ENCODE data around the gene MAZ. TPM values are rescaled to one million over a fixed set of nuclear protein-coding genes. Genes with fewer than 3 reads are reported as not detected.

Gene MAZ
- total RNA-seq, 1 donor from 2014 or later: 304 TPM

DNA sequence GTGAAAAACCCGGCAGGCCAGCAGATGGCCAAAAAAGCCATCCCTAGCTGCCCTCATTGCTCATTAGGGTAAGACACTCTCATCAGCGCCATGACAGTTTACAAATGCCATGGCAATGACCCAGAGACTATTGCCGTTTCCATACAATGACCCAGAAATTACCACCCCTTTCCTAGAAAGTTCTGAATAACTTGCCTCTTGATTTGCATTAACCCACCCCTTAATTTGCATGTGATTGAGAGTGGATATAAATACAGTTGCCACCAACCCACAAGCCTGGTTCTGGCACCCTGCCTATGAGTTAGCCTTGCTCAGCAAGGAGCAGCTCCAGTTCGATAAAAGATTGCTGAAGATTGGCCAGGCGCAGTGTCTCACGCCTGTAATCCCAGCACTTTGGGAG is 44.4 kb upstream of the MAZ start:
- peaks cover 5% of the 10 kb centered on the region for H3K27me3 Mint-ChIP-seq (ENCODE audit: unreplicated experiment)
- DNase-seq (ENCODE audit: extremely low spot score, unreplicated experiment): no peak
- no peak overlapping the region for H3K27ac Mint-ChIP-seq (ENCODE audit: unreplicated experiment)
- no peak overlapping the region for H3K4me3 Mint-ChIP-seq (ENCODE audit: unreplicated experiment)
- H3K9me3 Mint-ChIP-seq (ENCODE audit: unreplicated experiment): no peaks in the 10 kb centered on the region
- H3K36me3 Mint-ChIP-seq (ENCODE audit: unreplicated experiment): no peaks in the 10 kb centered on the region
- TF ChIP-seq, protein P1, sequence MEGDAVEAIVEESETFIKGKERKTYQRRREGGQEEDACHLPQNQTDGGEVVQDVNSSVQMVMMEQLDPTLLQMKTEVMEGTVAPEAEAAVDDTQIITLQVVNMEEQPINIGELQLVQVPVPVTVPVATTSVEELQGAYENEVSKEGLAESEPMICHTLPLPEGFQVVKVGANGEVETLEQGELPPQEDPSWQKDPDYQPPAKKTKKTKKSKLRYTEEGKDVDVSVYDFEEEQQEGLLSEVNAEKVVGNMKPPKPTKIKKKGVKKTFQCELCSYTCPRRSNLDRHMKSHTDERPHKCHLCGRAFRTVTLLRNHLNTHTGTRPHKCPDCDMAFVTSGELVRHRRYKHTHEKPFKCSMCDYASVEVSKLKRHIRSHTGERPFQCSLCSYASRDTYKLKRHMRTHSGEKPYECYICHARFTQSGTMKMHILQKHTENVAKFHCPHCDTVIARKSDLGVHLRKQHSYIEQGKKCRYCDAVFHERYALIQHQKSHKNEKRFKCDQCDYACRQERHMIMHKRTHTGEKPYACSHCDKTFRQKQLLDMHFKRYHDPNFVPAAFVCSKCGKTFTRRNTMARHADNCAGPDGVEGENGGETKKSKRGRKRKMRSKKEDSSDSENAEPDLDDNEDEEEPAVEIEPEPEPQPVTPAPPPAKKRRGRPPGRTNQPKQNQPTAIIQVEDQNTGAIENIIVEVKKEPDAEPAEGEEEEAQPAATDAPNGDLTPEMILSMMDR (IDR thresholded peaks at IDR 0.05): no peak
- peaks cover 12% of the 10 kb centered on the region for H3K4me1 Mint-ChIP-seq (ENCODE audit: unreplicated experiment)

DNA sequence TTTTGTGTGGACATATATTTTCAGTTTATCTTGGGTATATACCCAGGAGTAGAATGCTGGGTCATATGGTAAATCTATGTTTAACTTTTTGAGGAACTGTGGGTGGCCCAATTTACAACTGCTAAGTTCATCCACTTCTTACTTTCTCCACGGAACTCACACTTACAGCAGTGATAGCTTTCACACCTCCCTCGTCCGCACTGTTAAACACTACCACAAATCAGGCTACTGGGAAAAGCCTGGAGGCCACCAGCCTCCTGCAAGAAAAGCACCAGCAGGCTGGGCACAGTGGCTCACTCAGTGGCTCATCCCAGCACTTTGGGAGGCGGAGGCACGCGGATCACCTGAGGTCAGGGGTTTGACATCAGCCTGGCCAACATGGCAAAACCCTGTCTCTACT is 43.0 kb upstream of the MAZ start:
- no peak overlapping the region for H3K4me3 Mint-ChIP-seq (ENCODE audit: unreplicated experiment)
- no peak overlapping the region for H3K27ac Mint-ChIP-seq (ENCODE audit: unreplicated experiment)
- no peaks in the 10 kb centered on the region for H3K9me3 Mint-ChIP-seq (ENCODE audit: unreplicated experiment)
- H3K4me1 Mint-ChIP-seq (ENCODE audit: unreplicated experiment): peaks cover 2% of the 10 kb centered on the region
- TF ChIP-seq, protein P1 (IDR thresholded peaks at IDR 0.05): no peak
- no peak for DNase-seq (ENCODE audit: extremely low spot score, unreplicated experiment)
- H3K27me3 Mint-ChIP-seq (ENCODE audit: unreplicated experiment): peaks cover 5% of the 10 kb centered on the region
- no peaks in the 10 kb centered on the region for H3K36me3 Mint-ChIP-seq (ENCODE audit: unreplicated experiment)

- Mint-ChIP-seq H3K4me1 (ENCODE audit: unreplicated experiment) (no peaks in the 10 kb centered on the region), H3K36me3 (ENCODE audit: unreplicated experiment) (no peaks in the 10 kb centered on the region), H3K27me3 (ENCODE audit: unreplicated experiment) (peaks cover 5% of the 10 kb centered on the region), H3K27ac (ENCODE audit: unreplicated experiment) (no peak overlapping the region), H3K9me3 (ENCODE audit: unreplicated experiment) (no peaks in the 10 kb centered on the region), H3K4me3 (ENCODE audit: unreplicated experiment) (no peak overlapping the region)
- TF ChIP-seq, protein P1 (IDR thresholded peaks at IDR 0.05): no peak
- no peak for DNase-seq (ENCODE audit: extremely low spot score, unreplicated experiment)
Observed at GRCh38 chr16:29765167-29766032, 40.9 kb upstream of the MAZ start.

GRCh38 chr16:29766571-29766970 is 39.8 kb upstream of the MAZ start:
- TF ChIP-seq, protein P1 (IDR thresholded peaks at IDR 0.05): no peak
- H3K27ac Mint-ChIP-seq (ENCODE audit: unreplicated experiment): no peak overlapping the region
- no peaks in the 10 kb centered on the region for H3K4me1 Mint-ChIP-seq (ENCODE audit: unreplicated experiment)
- peaks cover 5% of the 10 kb centered on the region for H3K27me3 Mint-ChIP-seq (ENCODE audit: unreplicated experiment)
- no peak overlapping the region for H3K4me3 Mint-ChIP-seq (ENCODE audit: unreplicated experiment)
- DNase-seq (ENCODE audit: extremely low spot score, unreplicated experiment): no peak
- H3K9me3 Mint-ChIP-seq (ENCODE audit: unreplicated experiment): no peaks in the 10 kb centered on the region
- no peaks in the 10 kb centered on the region for H3K36me3 Mint-ChIP-seq (ENCODE audit: unreplicated experiment)

- TF ChIP-seq, protein P1 (IDR thresholded peaks at IDR 0.05): no peak
- H3K27me3 Mint-ChIP-seq (ENCODE audit: unreplicated experiment): peaks cover 5% of the 10 kb centered on the region
- H3K4me3 Mint-ChIP-seq (ENCODE audit: unreplicated experiment): no peak overlapping the region
- H3K9me3 Mint-ChIP-seq (ENCODE audit: unreplicated experiment): no peaks in the 10 kb centered on the region
- no peak overlapping the region for H3K27ac Mint-ChIP-seq (ENCODE audit: unreplicated experiment)
- H3K4me1 Mint-ChIP-seq (ENCODE audit: unreplicated experiment): no peaks in the 10 kb centered on the region
- no peak for DNase-seq (ENCODE audit: extremely low spot score, unreplicated experiment)
- H3K36me3 Mint-ChIP-seq (ENCODE audit: unreplicated experiment): no peaks in the 10 kb centered on the region
Observed at GRCh38 chr16:29767062-29767461, 39.3 kb upstream of the MAZ start.

Data from osteocyte (in vitro differentiated cells).